Smooth muscle cell (in vitro differentiated cells): ENCODE measurements around the gene OR5D14. TPM values are rescaled to one million over a fixed set of nuclear protein-coding genes. Genes with fewer than 3 reads are reported as not detected.

Source experiments
- DNase-seq: peaks from one replicate; lab custom pipeline; 2025; ENCODE audit not compliant: unreplicated experiment; lab: John Stamatoyannopoulos, UW
- H2AFZ ChIP-seq: fragments of 200-600 bp; sonication (generic); 2 replicates; pipeline ENCODE4 v1.6.0; 2016; ENCODE audit warnings: antibody characterized with exemption, low read depth, mild to moderate bottlenecking
- H3F3A ChIP-seq: fragments of 200-600 bp; sonication (generic); 2 replicates; pipeline ENCODE4 v1.6.0; 2017; ENCODE audit warnings: antibody characterized with exemption, low read depth
- H3K27ac ChIP-seq: fragments of 200-600 bp; sonication (generic); 2 replicates; pipeline ENCODE4 v1.5.1; 2016; ENCODE audit warnings: low read depth, mild to moderate bottlenecking
- H3K27me3 ChIP-seq: fragments of 200-600 bp; sonication (generic); 2 replicates; pipeline ENCODE4 v1.6.1; 2016; ENCODE audit warnings: low read depth, mild to moderate bottlenecking
- H3K36me3 ChIP-seq: fragments of 200-600 bp; sonication (generic); 2 replicates; pipeline ENCODE4 v1.5.1; 2016; ENCODE audit warnings: low read depth
- H3K4me1 ChIP-seq: fragments of 200-600 bp; sonication (generic); 2 replicates; pipeline ENCODE4 v1.5.1; 2016; ENCODE audit warnings: low read depth
- H3K4me2 ChIP-seq: fragments of 200-600 bp; sonication (generic); 2 replicates; pipeline ENCODE4 v1.6.0; 2016; ENCODE audit warnings: mild to moderate bottlenecking
- H3K4me3 ChIP-seq: fragments of 200-600 bp; sonication (generic); 2 replicates; pipeline ENCODE4 v1.5.1; 2016; ENCODE audit warnings: mild to moderate bottlenecking
- H3K79me2 ChIP-seq: fragments of 200-600 bp; sonication (generic); 2 replicates; pipeline ENCODE4 v1.6.0; 2016; ENCODE audit warnings: low read depth, mild to moderate bottlenecking
- H3K9ac ChIP-seq: fragments of 200-600 bp; sonication (generic); 2 replicates; pipeline ENCODE4 v1.6.0; 2016; ENCODE audit warnings: low read depth
- H3K9me3 ChIP-seq: fragments of 200-600 bp; sonication (generic); replicated peaks from 2 replicates; pipeline ENCODE4 v1.5.1; 2016; ENCODE audit warnings: low read depth
- H4K20me1 ChIP-seq: fragments of 200-600 bp; sonication (generic); 2 replicates; pipeline ENCODE4 v1.6.0; 2016; ENCODE audit warnings: low read depth
- CTCF ChIP-seq: fragments of 200-600 bp; sonication (generic); IDR thresholded peaks from 2 replicates; pipeline ENCODE4 v1.5.1; 2017; ENCODE audit warnings: borderline replicate concordance, mild to moderate bottlenecking, antibody characterized with exemption; ENCODE audit not compliant: insufficient read depth, poor library complexity, severe bottlenecking
- WGBS: methylation state at CpG from one replicate; pipeline ENCODE4 v1.1.7; 2016; ENCODE audit warnings: low lambda C conversion rate; 5-methylcytosine and 5-hydroxymethylcytosine counted together
- polyA plus RNA-seq: library from polyadenylated mRNA; unstranded; fragments of >200 nt; fragmentation: Nextera tagmentation; extraction: Ambion mirVana; gene quantifications from 2 replicates; pipeline ENCODE4 v1.2.1, GENCODE V29; 2016
- total RNA-seq: library from RNA; depleted of rRNA; stranded (reverse); fragments of >200 nt; gene quantifications from 2 replicates; pipeline ENCODE4 v1.2.3, GENCODE V29; 2014

The OR5D14 gene
- total and polyA plus RNA-seq, 2 experiments from 2014 or later = not detected

GRCh38 chr11:55806248-55806647, 10.9 kb downstream of the OR5D14 start:
- Histone ChIP-seq H3K4me3 (no peak overlapping the region), H3K36me3 (no peaks in the 10 kb centered on the region)
- TF ChIP-seq CTCF = no peak

GRCh38 chr11:55811067-55811466, 15.7 kb downstream of the OR5D14 start, which contains the start of gene OR5L1:
OR5L1 (plus strand) TSS chr11:55811367; CDS start chr11:55811467, 100 bp downstream.
- DNase-seq = no peak
- TF ChIP-seq CTCF = no peak

More at GRCh38 chr11:55806248-55806647, 10.9 kb downstream of the OR5D14 start:
- H3F3A ChIP-seq = no peaks in the 10 kb centered on the region
- H4K20me1 ChIP-seq = no peaks in the 10 kb centered on the region
- DNase-seq = no peak
- H3K4me1 ChIP-seq = no peaks in the 10 kb centered on the region
- H3K27ac ChIP-seq = no peak overlapping the region
- no peaks in the 10 kb centered on the region for H3K79me2 ChIP-seq
- no peak overlapping the region for H3K4me2 ChIP-seq
- peaks cover 4% of the 10 kb centered on the region for H3K9me3 ChIP-seq
- H3K9ac ChIP-seq = no peak overlapping the region
- H2AFZ ChIP-seq = no peak overlapping the region
- WGBS = 67% methylated on average over 1 of the region's 1 CpG
- no peaks in the 10 kb centered on the region for H3K27me3 ChIP-seq

GRCh38 chr11:55819330-55819729, 24.0 kb downstream of the OR5D14 start, which contains the start of gene OR5D18:
OR5D18 (plus strand) TSS chr11:55819630; CDS start chr11:55819630, 0 bp downstream.
- no peaks in the 10 kb centered on the region for H4K20me1 ChIP-seq
- H3K4me2 ChIP-seq = no peak within 1 kb of the TSS
- H3K27ac ChIP-seq = no peak within 1 kb of the TSS
- H3K79me2 ChIP-seq = no peaks in the 10 kb centered on the region
- no peak for TF ChIP-seq CTCF
- no peak within 1 kb of the TSS for H3K9ac ChIP-seq
- peaks cover 15% of the 10 kb centered on the region for H3K9me3 ChIP-seq
- no peak within 1 kb of the TSS for H2AFZ ChIP-seq
- H3K36me3 ChIP-seq = no peaks in the 10 kb centered on the region
- 71% methylated on average over 5 of the region's 5 CpGs for WGBS
- H3K4me3 ChIP-seq = no peak within 1 kb of the TSS
- H3K27me3 ChIP-seq = no peaks in the 10 kb centered on the region
- H3K4me1 ChIP-seq = no peaks in the 10 kb centered on the region
- no peaks in the 10 kb centered on the region for H3F3A ChIP-seq
- no peak for DNase-seq

More at GRCh38 chr11:55811067-55811466, 15.7 kb downstream of the OR5D14 start, which contains the start of gene OR5L1:
- H3K27me3 ChIP-seq = no peaks in the 10 kb centered on the region
- H4K20me1 ChIP-seq = no peaks in the 10 kb centered on the region
- H3K4me3 ChIP-seq = no peak within 1 kb of the TSS
- no peak within 1 kb of the TSS for H2AFZ ChIP-seq
- no peaks in the 10 kb centered on the region for H3K79me2 ChIP-seq
- no peak within 1 kb of the TSS for H3K27ac ChIP-seq
- no peak within 1 kb of the TSS for H3K9ac ChIP-seq
- H3K36me3 ChIP-seq = no peaks in the 10 kb centered on the region
- WGBS = 63% methylated on average over 1 of the region's 1 CpG
- H3K4me1 ChIP-seq = no peaks in the 10 kb centered on the region
- no peaks in the 10 kb centered on the region for H3F3A ChIP-seq
- H3K4me2 ChIP-seq = no peak within 1 kb of the TSS
- peaks cover 5% of the 10 kb centered on the region for H3K9me3 ChIP-seq

- no peak for DNase-seq
- no peak within 1 kb of the TSS for H3K4me2 ChIP-seq
- no peak within 1 kb of the TSS for H3K27ac ChIP-seq
- no peaks in the 10 kb centered on the region for H3K27me3 ChIP-seq
- no peak within 1 kb of the TSS for H3K4me3 ChIP-seq
- H3K9me3 ChIP-seq = peaks cover 14% of the 10 kb centered on the region
- TF ChIP-seq CTCF = no peak
- H3K79me2 ChIP-seq = no peaks in the 10 kb centered on the region
- no peaks in the 10 kb centered on the region for H4K20me1 ChIP-seq
- H3F3A ChIP-seq = no peaks in the 10 kb centered on the region
- H3K9ac ChIP-seq = no peak within 1 kb of the TSS
- no peaks in the 10 kb centered on the region for H3K36me3 ChIP-seq
- H3K4me1 ChIP-seq = no peaks in the 10 kb centered on the region
- no peak within 1 kb of the TSS for H2AFZ ChIP-seq
Measured at GRCh38 chr11:55826919-55827318, 31.6 kb downstream of the OR5D14 start, which contains the start of gene OR5L2. OR5L2 (plus strand) TSS chr11:55827219; CDS start chr11:55827219, 0 bp downstream.
